GM12864 (cell line): ENCODE measurements around the gene OTOGL.

ENCODE experiments used
- DNase-seq: peaks from one replicate; pipeline ENCODE4 v3.0.0-alpha.2; 2011; ENCODE audit warnings: low read depth
- H3K4me3 ChIP-seq: 2 replicates; pipeline ENCODE4 v1.5.1; 2011; ENCODE audit warnings: mild to moderate bottlenecking, low read depth, low read length, control low read depth
- CTCF ChIP-seq: IDR thresholded peaks from 2 replicates; pipeline ENCODE4 v1.5.1; 2011; ENCODE audit warnings: low read depth, mild to moderate bottlenecking, moderate library complexity, low read length, control low read depth, inconsistent platforms; ENCODE audit errors: missing control alignments

OTOGL gene

GRCh38 chr12:80184926-80185325, 85.6 kb downstream of the OTOGL start:
- no peak for TF ChIP-seq CTCF
- H3K4me3 ChIP-seq = no peak overlapping the region
- no peak for DNase-seq

- H3K4me3 ChIP-seq = no peak overlapping the region
- no peak for DNase-seq
- TF ChIP-seq CTCF = peak; percentile 60
Observed at GRCh38 chr12:80186727-80187217, 87.4 kb downstream of the OTOGL start.

- H3K4me3 ChIP-seq = no peak overlapping the region
- DNase-seq = no peak
- TF ChIP-seq CTCF = no peak
Observed at GRCh38 chr12:80187660-80188090, 88.3 kb downstream of the OTOGL start.

GRCh38 chr12:80188576-80188975, 89.2 kb downstream of the OTOGL start:
- no peak overlapping the region for H3K4me3 ChIP-seq
- no peak for DNase-seq
- no peak for TF ChIP-seq CTCF

GRCh38 chr12:80189241-80189640, 89.9 kb downstream of the OTOGL start:
- no peak for DNase-seq
- no peak overlapping the region for H3K4me3 ChIP-seq
- no peak for TF ChIP-seq CTCF

- no peak for TF ChIP-seq CTCF
- no peak overlapping the region for H3K4me3 ChIP-seq
- no peak for DNase-seq
Observed at GRCh38 chr12:80190001-80190400, 90.7 kb downstream of the OTOGL start.

- no peak for DNase-seq
- no peak overlapping the region for H3K4me3 ChIP-seq
- no peak for TF ChIP-seq CTCF
Observed at GRCh38 chr12:80192087-80192486, 92.8 kb downstream of the OTOGL start.
